GM23248 (cell line): Measurements from ENCODE around the gene EPS8L1. TPM values are rescaled to one million over a fixed set of nuclear protein-coding genes. Genes with fewer than 3 reads are reported as not detected.

Experiments used
- DNase-seq: peaks from one replicate; pipeline ENCODE4 v3.0.0-alpha.2; 2015
- H2AFZ ChIP-seq: fragments of 200-600 bp; sonication (generic); 2 replicates; pipeline ENCODE4 v1.6.1; 2016; ENCODE audit warnings: antibody characterized with exemption
- H3F3A ChIP-seq: fragments of 200-600 bp; sonication (generic); 2 replicates; pipeline ENCODE4 v1.6.1; 2016; ENCODE audit warnings: mild to moderate bottlenecking, antibody characterized with exemption, mixed run types; ENCODE audit not compliant: insufficient read depth
- H3K27ac ChIP-seq: fragments of 200-600 bp; sonication (generic); 2 replicates; pipeline ENCODE4 v1.5.1; 2016; ENCODE audit warnings: mild to moderate bottlenecking
- H3K27me3 ChIP-seq: fragments of 200-600 bp; sonication (generic); replicated peaks from 2 replicates; pipeline ENCODE4 v1.6.1; 2016; ENCODE audit warnings: mild to moderate bottlenecking; ENCODE audit not compliant: insufficient read depth
- H3K36me3 ChIP-seq: fragments of 200-600 bp; sonication (generic); 2 replicates; pipeline ENCODE4 v1.6.1; 2016; ENCODE audit warnings: low read depth, mild to moderate bottlenecking
- H3K4me1 ChIP-seq: fragments of 200-600 bp; sonication (generic); 2 replicates; pipeline ENCODE4 v1.6.1; 2016; ENCODE audit warnings: mild to moderate bottlenecking; ENCODE audit not compliant: insufficient read depth
- H3K4me2 ChIP-seq: fragments of 200-600 bp; sonication (generic); one replicate; pipeline ENCODE4 v1.6.1; 2016; ENCODE audit warnings: mild to moderate bottlenecking; ENCODE audit not compliant: unreplicated experiment
- H3K4me3 ChIP-seq: fragments of 200-600 bp; sonication (generic); 2 replicates; pipeline ENCODE4 v1.5.1; 2016; ENCODE audit warnings: mild to moderate bottlenecking
- H3K79me2 ChIP-seq: fragments of 200-600 bp; sonication (generic); 2 replicates; pipeline ENCODE4 v1.6.1; 2016; ENCODE audit warnings: mild to moderate bottlenecking; ENCODE audit not compliant: insufficient read depth
- H3K9ac ChIP-seq: fragments of 200-600 bp; sonication (generic); 2 replicates; pipeline ENCODE4 v1.6.1; 2016; ENCODE audit warnings: mild to moderate bottlenecking
- H3K9me2 ChIP-seq: fragments of 200-600 bp; sonication (generic); 2 replicates; pipeline ENCODE4 v1.6.1; 2016; ENCODE audit warnings: mixed run types, mild to moderate bottlenecking, moderate library complexity; ENCODE audit not compliant: insufficient read depth
- H3K9me3 ChIP-seq: fragments of 200-600 bp; sonication (generic); one replicate; pipeline ENCODE4 v1.6.1; 2017; ENCODE audit warnings: low read depth
- H4K20me1 ChIP-seq: fragments of 200-600 bp; sonication (generic); 2 replicates; pipeline ENCODE4 v1.6.0; 2016; ENCODE audit not compliant: insufficient read depth
- EZH2 ChIP-seq: fragments of 200-600 bp; sonication (generic); IDR thresholded peaks from 2 replicates; pipeline ENCODE4 v1.6.1; 2018; ENCODE audit warnings: antibody characterized with exemption, mild to moderate bottlenecking; ENCODE audit not compliant: insufficient read depth, poor library complexity, severe bottlenecking
- EZH2phosphoT487 ChIP-seq: fragments of 200-600 bp; sonication (generic); IDR thresholded peaks from 2 replicates; pipeline ENCODE4 v1.6.1; 2018; ENCODE audit warnings: antibody characterized with exemption, moderate library complexity, mild to moderate bottlenecking, low read depth; ENCODE audit not compliant: insufficient read depth
- WGBS, 2 experiments: methylation state at CpG; one replicate each; pipeline ENCODE4 v1.1.6; 2015 to 2017; ENCODE audit warnings: low lambda C conversion rate in 2 of 2, low coverage in 1 of 2; ENCODE audit errors: missing lambda C conversion rate in 2 of 2; 5-methylcytosine and 5-hydroxymethylcytosine counted together
- in situ Hi-C: fragments of 300-500 bp; cut with MboI; formaldehyde crosslinking; loops from 2 replicates; pipeline ENCODE4 v1.15.0; 2020
- microRNA-seq: library from miRNA; unstranded; fragments of <30 nt; microRNA quantifications from one replicate; pipeline ENCODE4, GENCODE V29; 2016; ENCODE audit warnings: borderline number of aligned reads
- polyA plus RNA-seq: library from polyadenylated mRNA; unstranded; fragments of >200 nt; fragmentation: Nextera tagmentation; extraction: Ambion mirVana; gene quantifications from 2 replicates; pipeline ENCODE4 v1.2.1, GENCODE V29; 2016
- small RNA-seq: library from RNA; depleted of rRNA; stranded (forward); fragments of <200 nt; gene quantifications from one replicate; pipeline ENCODE3, GENCODE V24; 2014; ENCODE audit warnings: low read depth, low replicate concordance
- total RNA-seq: library from RNA; depleted of rRNA; stranded (reverse); fragments of >200 nt; shearing (Covaris generic); gene quantifications from 2 replicates; pipeline ENCODE4 v1.2.3, GENCODE V29; 2014; rRNA removed

EPS8L1 gene
- total and polyA plus RNA-seq, 2 experiments from 2014 or later = 0.76 to 1.1 TPM

GRCh38 chr19:55132453-55133129 is 56.9 kb downstream of the EPS8L1 start:
- Histone ChIP-seq H3K9me2 (no peaks in the 10 kb centered on the region), H4K20me1 (no peaks in the 10 kb centered on the region), H3K79me2 (no peaks in the 10 kb centered on the region), H3K4me1 (no peaks in the 10 kb centered on the region), H3K9ac (no peak overlapping the region), H3K4me3 (no peak overlapping the region), H3K27me3 (peaks cover 4% of the 10 kb centered on the region; the same call in 1 of the 2 replicates), H3F3A (no peaks in the 10 kb centered on the region), H3K36me3 (no peaks in the 10 kb centered on the region), H3K27ac (no peak overlapping the region), H3K4me2 (no peak overlapping the region), H3K9me3 (no peaks in the 10 kb centered on the region), H2AFZ (no peak overlapping the region)
- 47 to 50% methylated on average over 14 of the region's 14 CpGs for WGBS, 2 experiments
- DNase-seq = peak; percentile 38
- in situ Hi-C loops = loop anchor here (25.0 kb wide), 1 partner anchor 505 kb away; the partner anchor contains the start of genes CCDC106, ZNF580 and ZNF581
- TF ChIP-seq EZH2phosphoT487 (no peak), EZH2 (no peak)

GRCh38 chr19:55133639-55134444 is 58.2 kb downstream of the EPS8L1 start:
- H3F3A ChIP-seq = no peaks in the 10 kb centered on the region
- no peak overlapping the region for H2AFZ ChIP-seq
- H3K4me2 ChIP-seq = no peak overlapping the region
- TF ChIP-seq EZH2 (no peak), EZH2phosphoT487 (no peak)
- no peaks in the 10 kb centered on the region for H3K4me1 ChIP-seq
- H3K4me3 ChIP-seq = no peak overlapping the region
- WGBS, 2 experiments = 40 to 43% methylated on average over 23 to 25 of the region's 25 CpGs
- peaks cover 4% of the 10 kb centered on the region; the same call in 1 of the 2 replicates for H3K27me3 ChIP-seq
- DNase-seq = no peak
- no peaks in the 10 kb centered on the region for H3K9me3 ChIP-seq
- H3K79me2 ChIP-seq = no peaks in the 10 kb centered on the region
- H4K20me1 ChIP-seq = no peaks in the 10 kb centered on the region
- H3K36me3 ChIP-seq = no peaks in the 10 kb centered on the region
- no peak overlapping the region for H3K9ac ChIP-seq
- H3K27ac ChIP-seq = no peak overlapping the region
- in situ Hi-C loops = loop anchor here (25.0 kb wide), 1 partner anchor 503 kb away; the partner anchor contains the start of genes CCDC106, ZNF580 and ZNF581
- no peaks in the 10 kb centered on the region for H3K9me2 ChIP-seq

GRCh38 chr19:55134736-55135135 is 59.1 kb downstream of the EPS8L1 start:
- Histone ChIP-seq H3K9me2 (no peaks in the 10 kb centered on the region), H3K9ac (no peak overlapping the region), H3F3A (no peaks in the 10 kb centered on the region), H4K20me1 (no peaks in the 10 kb centered on the region), H3K4me3 (no peak overlapping the region), H3K27me3 (peaks cover 4% of the 10 kb centered on the region; the same call in 1 of the 2 replicates), H3K9me3 (no peaks in the 10 kb centered on the region), H3K36me3 (no peaks in the 10 kb centered on the region), H3K27ac (no peak overlapping the region), H2AFZ (no peak overlapping the region), H3K4me2 (no peak overlapping the region), H3K79me2 (no peaks in the 10 kb centered on the region), H3K4me1 (no peaks in the 10 kb centered on the region)
- no peak for DNase-seq
- 0 to 3% methylated on average over 1 to 3 of the region's 3 CpGs for WGBS, 2 experiments
- in situ Hi-C loops = loop anchor here (25.0 kb wide), 1 partner anchor 503 kb away; the partner anchor contains the start of genes CCDC106, ZNF580 and ZNF581
- no peak for TF ChIP-seq EZH2
- no peak for TF ChIP-seq EZH2phosphoT487

- TF ChIP-seq EZH2 (no peak), EZH2phosphoT487 (no peak)
- H3K9me3 ChIP-seq = no peaks in the 10 kb centered on the region
- no peaks in the 10 kb centered on the region for H3K36me3 ChIP-seq
- H3K4me1 ChIP-seq = no peaks in the 10 kb centered on the region
- H3K9me2 ChIP-seq = no peaks in the 10 kb centered on the region
- H3K4me2 ChIP-seq = no peak overlapping the region
- DNase-seq = no peak
- H3K27ac ChIP-seq = no peak overlapping the region
- no peak overlapping the region for H3K9ac ChIP-seq
- H4K20me1 ChIP-seq = no peaks in the 10 kb centered on the region
- 60 to 61% methylated on average over 16 to 17 of the region's 17 CpGs for WGBS, 2 experiments
- H2AFZ ChIP-seq = no peak overlapping the region
- in situ Hi-C loops = loop anchor here (25.0 kb wide), 1 partner anchor 501 kb away; the partner anchor contains the start of genes CCDC106, ZNF580 and ZNF581
- no peak overlapping the region for H3K4me3 ChIP-seq
- no peaks in the 10 kb centered on the region for H3K79me2 ChIP-seq
- H3F3A ChIP-seq = no peaks in the 10 kb centered on the region
- H3K27me3 ChIP-seq = peaks cover 4% of the 10 kb centered on the region; the same call in 1 of the 2 replicates
Observed at GRCh38 chr19:55136399-55137102, 60.9 kb downstream of the EPS8L1 start.

Small RNAs within 50 kb of the gene (microRNA-seq; reads per million reads assigned to microRNA genes)
- gene MIR7975 = not detected

Small RNAs within 50 kb of the gene (small RNA-seq; reads per million reads assigned to genes)
- 1.9 reads per million, percentile 65 among the genes with 10 or more reads in this experiment for gene MIR7975

Other genes starting within 250 kb of the EPS8L1 start
- not detected in 2 replicates for gene KIR2DS4, start 243.2 kb upstream of the EPS8L1 start, total RNA-seq
- not detected in 2 replicates for gene KIR2DS4, start 243.2 kb upstream of the EPS8L1 start, polyA plus RNA-seq
- gene KIR3DL2, start 225.4 kb upstream of the EPS8L1 start, total RNA-seq = not detected in 2 replicates
- not detected in 2 replicates for gene KIR3DL2, start 225.4 kb upstream of the EPS8L1 start, polyA plus RNA-seq
- gene FCAR, start 201.6 kb upstream of the EPS8L1 start, total RNA-seq = not detected in 2 replicates
- gene FCAR, start 201.6 kb upstream of the EPS8L1 start, polyA plus RNA-seq = not detected in 2 replicates
- not detected in 2 replicates for gene NCR1, start 169.7 kb upstream of the EPS8L1 start, total RNA-seq
- not detected in 2 replicates for gene NCR1, start 169.7 kb upstream of the EPS8L1 start, polyA plus RNA-seq
- not detected in 2 replicates for gene NLRP7, start 128.3 kb upstream of the EPS8L1 start, total RNA-seq
- gene NLRP7, start 128.3 kb upstream of the EPS8L1 start, polyA plus RNA-seq = not detected in 2 replicates
- gene NLRP2, start 109.5 kb upstream of the EPS8L1 start, total RNA-seq = not detected in 2 replicates
- not detected in 2 replicates for gene NLRP2, start 109.5 kb upstream of the EPS8L1 start, polyA plus RNA-seq
- gene GP6, start 37.6 kb upstream of the EPS8L1 start, total RNA-seq = not detected in 2 replicates
- not detected in 2 replicates for gene GP6, start 37.6 kb upstream of the EPS8L1 start, polyA plus RNA-seq
- gene RDH13, start 12.7 kb upstream of the EPS8L1 start, total RNA-seq = 6.4 and 11.8 TPM in 2 replicates
- 7.8 and 9.6 TPM in 2 replicates for gene RDH13, start 12.7 kb upstream of the EPS8L1 start, polyA plus RNA-seq
- 66.9 and 82.5 TPM in 2 replicates for gene PPP1R12C, start 41.8 kb downstream of the EPS8L1 start, total RNA-seq
- 16.4 and 17.3 TPM in 2 replicates for gene PPP1R12C, start 41.8 kb downstream of the EPS8L1 start, polyA plus RNA-seq
- gene TNNT1, start 73.3 kb downstream of the EPS8L1 start, total RNA-seq = 0.76 TPM in 1 of 2 replicates, not detected in the other
- 1.3 and 1.8 TPM in 2 replicates for gene TNNT1, start 73.3 kb downstream of the EPS8L1 start, polyA plus RNA-seq
- gene TNNI3, start 81.9 kb downstream of the EPS8L1 start, total RNA-seq = not detected in 2 replicates
- gene TNNI3, start 81.9 kb downstream of the EPS8L1 start, polyA plus RNA-seq = 0.35 TPM in 1 of 2 replicates, not detected in the other
- gene DNAAF3, start 90.7 kb downstream of the EPS8L1 start, total RNA-seq = 0.22 and 0.25 TPM in 2 replicates
- gene DNAAF3, start 90.7 kb downstream of the EPS8L1 start, polyA plus RNA-seq = 0.39 and 0.47 TPM in 2 replicates
- gene SYT5, start 104.4 kb downstream of the EPS8L1 start, total RNA-seq = not detected in 2 replicates
- gene SYT5, start 104.4 kb downstream of the EPS8L1 start, polyA plus RNA-seq = 0.28 and 0.38 TPM in 2 replicates
- gene PTPRH, start 133.6 kb downstream of the EPS8L1 start, total RNA-seq = 0.43 and 2.9 TPM in 2 replicates
- gene PTPRH, start 133.6 kb downstream of the EPS8L1 start, polyA plus RNA-seq = 0.28 and 0.49 TPM in 2 replicates
- gene TMEM86B, start 152.9 kb downstream of the EPS8L1 start, total RNA-seq = 0.63 and 2.4 TPM in 2 replicates
- 0.41 and 0.46 TPM in 2 replicates for gene TMEM86B, start 152.9 kb downstream of the EPS8L1 start, polyA plus RNA-seq
- 36.2 and 36.9 TPM in 2 replicates for gene PPP6R1, start 183.1 kb downstream of the EPS8L1 start, total RNA-seq
- gene PPP6R1, start 183.1 kb downstream of the EPS8L1 start, polyA plus RNA-seq = 9.7 and 12.1 TPM in 2 replicates
- 31.9 and 42.5 TPM in 2 replicates for gene HSPBP1, start 204.2 kb downstream of the EPS8L1 start, total RNA-seq
- gene HSPBP1, start 204.2 kb downstream of the EPS8L1 start, polyA plus RNA-seq = 60.2 and 62.5 TPM in 2 replicates
- 1.9 and 11.9 TPM in 2 replicates for gene BRSK1, start 208.1 kb downstream of the EPS8L1 start, total RNA-seq
- gene BRSK1, start 208.1 kb downstream of the EPS8L1 start, polyA plus RNA-seq = 0.39 and 0.55 TPM in 2 replicates
- gene TMEM150B, start 249.5 kb downstream of the EPS8L1 start, total RNA-seq = not detected in 2 replicates
- gene TMEM150B, start 249.5 kb downstream of the EPS8L1 start, polyA plus RNA-seq = not detected in 2 replicates